T follicular helper cell (primary cell): ENCODE results near the gene ENSA.
A peak's percentile ranks its signal among the peaks of the same experiment; 100 is the strongest.
"Not testable (repeated sequence)": the region's sequence is repeated elsewhere in the genome, so short reads cannot be mapped to it uniquely, and the experiment has no call there.

Experiments used
- DNase-seq: peaks from one replicate; pipeline ENCODE4 v3.0.0-alpha.2; 2020; ENCODE audit warnings: low read depth

The ENSA gene

DNA sequence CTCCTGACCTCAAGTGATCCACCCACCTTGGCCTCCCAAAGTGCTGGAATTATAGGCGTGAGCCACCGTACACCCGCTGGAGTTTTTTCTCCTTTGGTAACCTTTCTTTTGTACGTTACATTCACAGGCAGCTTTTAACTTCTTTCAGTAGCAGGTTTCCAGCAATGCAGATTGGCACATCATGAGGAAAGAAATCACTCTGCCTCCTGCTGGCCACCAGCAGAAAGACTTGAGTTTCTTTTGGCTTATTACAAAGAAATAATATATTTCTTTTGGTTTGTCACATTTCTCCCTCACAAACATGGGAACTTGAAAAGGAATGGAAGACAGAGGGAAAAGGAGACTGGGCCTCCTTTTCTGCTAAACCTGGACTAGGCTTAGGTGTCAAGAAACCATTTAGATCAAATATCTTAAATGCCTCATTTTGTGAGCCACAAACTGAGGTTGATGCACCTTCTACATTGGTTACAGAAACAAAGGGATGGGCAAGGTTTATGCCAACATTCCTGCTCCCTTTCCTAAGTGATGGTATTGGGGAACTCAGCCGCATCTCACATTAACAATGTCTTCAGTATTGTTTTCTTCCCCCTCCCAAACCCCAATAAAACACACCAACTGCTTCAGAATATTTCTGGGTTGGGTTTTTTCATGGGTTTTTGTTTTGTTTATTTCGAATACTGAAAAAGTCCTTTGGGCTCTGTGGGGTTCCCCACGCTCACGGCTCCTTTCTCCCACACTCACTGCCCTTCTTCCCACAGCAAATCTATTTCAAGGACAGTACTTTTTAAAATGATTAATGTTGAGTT is 7.7 kb downstream of the ENSA start:
- peak; percentile 50 for DNase-seq

DNA sequence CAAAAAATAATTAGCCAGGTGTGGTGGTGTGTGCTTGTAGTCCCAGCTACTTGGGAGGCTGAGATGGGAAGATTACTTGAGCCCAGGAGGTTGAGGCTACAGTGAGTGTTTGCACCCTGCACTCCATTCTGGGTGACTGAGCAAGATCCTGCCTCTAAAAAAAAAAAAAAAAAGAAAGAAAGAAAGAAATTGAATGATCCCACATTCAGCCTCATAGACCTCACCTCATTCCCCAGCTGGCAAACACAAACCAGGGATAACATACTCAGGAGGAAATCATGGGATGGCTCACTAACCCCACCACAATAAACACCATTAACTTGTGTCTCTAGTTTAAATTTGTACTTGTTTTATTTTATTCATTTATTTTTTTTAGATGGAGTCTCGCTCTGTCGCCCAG is 8.5 kb downstream of the ENSA start:
- no peak for DNase-seq

DNA sequence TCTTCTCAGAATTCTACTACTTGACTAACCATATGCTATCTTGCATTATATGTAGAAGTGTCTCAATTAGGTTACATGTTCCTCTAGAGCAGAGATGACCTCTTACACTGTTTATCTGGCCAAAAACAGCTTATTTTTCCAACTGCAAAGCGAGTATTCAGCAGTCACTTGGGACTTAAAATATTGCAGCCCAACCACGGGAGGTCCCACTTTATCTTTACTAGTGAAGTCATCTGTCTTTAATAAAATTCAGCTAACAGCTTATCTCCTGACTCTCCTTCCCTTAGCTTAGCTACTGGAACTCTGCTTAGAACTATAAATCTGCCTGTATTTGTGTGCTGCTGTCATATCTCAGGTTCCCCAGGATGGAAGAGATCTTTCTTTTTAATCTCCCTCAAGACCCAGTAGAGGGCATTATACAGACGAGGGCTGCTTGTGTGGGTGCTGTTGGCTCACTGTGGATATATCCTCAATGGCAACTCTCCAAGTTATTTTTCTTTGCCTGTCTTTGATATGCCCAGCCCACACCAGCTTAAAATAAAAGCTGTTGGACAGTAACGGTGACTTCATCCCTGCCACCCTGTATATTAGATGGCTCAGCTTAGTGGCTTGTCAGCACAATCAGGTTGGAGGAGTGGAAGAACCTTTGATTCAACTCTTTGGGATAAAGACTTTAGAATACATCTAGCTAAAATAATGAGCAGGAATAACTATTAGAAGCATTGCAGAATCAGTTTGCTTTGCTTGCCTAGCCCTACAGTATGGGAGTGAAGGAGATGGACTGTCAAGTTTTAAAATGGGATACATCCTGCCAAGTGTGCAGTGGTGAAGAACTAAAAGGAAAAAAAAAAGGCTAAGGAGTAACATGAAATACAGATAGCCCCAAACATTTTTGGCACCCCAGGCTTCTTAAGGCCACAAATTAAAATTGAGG is 9.6 kb downstream of the ENSA start:
- no peak for DNase-seq

DNA sequence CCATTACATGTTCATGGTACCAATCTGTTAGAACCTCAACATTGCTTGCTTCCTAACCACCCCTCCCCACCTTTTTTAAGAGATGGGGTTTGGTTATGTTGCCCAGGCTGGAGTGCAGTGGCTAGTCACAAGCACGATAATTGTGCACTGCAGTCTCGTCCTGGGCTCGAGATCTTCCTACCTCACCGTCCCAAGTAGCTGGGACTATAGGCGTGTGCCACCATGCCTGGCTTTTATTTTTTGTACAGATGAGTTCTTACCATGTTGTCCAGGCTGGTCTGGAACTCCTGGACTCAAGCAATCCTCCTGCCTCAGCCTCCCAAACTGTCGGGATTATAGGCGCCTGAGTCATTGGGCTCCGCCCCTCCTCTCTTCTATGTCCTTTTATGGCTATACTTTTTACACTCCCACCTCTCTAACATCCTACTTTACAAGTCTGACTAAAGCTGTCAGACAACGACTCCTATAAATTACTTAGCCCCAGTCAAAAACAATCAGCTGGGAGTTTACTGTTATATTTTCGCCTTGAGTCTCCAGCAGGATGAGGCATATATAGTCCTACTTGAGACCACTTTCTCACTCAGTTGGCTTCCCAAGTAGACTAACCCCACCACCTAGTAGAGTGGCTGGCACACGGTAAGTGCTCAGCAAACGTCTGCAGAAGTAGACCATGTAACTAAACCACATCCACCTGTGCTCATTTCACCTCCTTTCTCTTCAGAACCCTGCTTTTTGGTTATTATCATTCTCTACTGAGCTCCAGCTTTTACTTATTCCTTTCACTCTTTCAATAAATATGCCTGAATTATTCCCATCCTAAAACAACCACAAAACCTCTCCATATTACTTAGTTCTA is 13.8 kb downstream of the ENSA start:
- no peak for DNase-seq

DNA sequence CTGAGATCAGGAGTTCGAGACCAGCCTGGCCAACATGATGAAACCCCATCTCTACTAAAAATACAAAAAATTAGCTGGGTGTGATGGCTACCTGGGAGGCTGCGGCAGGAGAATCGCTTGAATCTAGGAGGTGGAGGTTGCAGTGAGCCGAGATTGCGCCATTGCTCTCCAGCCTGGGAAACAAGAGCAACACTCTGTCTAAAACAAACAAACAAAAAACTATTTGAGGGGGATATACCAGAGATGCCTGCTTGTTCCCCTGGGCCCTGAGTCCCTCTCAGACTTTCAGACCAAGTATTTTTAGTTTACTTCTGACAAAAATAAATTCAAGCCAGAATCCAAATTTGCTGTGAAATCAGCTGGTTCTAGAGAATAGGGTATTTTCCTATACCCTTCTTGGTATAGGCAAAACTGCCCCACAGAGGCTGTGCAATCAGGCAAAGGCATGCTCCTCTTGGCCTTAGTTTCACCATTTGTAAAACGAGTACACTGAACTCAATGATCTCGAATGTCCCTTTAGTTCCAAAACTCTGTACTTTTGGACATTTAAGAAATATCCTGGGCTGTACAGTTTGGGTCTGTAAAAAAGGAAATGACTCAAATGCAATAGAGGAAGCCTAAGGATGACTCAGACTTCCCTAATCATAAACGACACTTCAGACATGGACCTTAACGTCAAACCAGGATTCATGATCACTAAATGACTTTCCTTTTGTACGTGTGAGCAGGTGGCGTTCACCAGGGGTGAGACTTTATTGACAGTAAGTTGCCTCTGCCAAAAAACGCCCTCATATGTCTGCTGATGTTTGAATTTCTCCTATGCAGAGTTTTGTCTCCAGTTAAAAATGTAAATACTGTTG is 16.1 kb downstream of the ENSA start:
- DNase-seq: peak; percentile 45

DNA sequence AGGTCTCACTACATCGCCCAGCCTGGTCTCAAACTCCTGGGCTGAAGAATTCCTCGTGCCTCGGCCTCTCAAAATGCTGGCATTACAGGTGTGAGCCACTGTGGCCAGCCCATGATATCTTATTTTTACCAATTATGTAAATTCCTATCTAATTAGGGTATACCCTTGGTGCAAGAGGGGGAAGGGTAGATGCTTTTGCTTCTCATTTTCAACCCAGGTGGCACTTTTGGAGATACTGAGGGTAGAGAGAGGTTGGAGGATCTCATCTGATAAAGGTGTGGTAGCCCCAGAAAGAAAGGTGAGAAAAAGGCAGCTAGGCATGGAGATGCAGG is 17.4 kb downstream of the ENSA start:
- no peak for DNase-seq

DNA sequence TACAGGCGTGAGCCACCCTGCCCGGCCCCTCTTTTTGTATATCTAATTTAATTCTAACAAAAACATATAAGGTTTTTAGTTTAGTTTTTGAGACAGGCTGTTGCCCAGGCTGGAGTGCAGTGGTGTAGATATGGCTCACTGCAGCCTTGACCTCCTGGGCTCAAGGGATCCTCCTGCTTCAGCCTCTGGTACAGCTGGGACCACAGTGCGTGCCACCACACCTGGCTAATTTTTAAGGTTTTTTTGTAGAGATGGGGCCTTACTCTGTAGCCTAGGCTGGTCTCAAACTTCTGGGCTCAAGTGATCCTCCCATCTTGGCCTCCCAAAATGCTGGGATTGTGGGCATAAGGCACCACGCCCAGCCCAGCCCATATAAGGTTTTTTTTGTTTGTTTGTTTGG is 18.8 kb downstream of the ENSA start:
- no peak for DNase-seq

DNA sequence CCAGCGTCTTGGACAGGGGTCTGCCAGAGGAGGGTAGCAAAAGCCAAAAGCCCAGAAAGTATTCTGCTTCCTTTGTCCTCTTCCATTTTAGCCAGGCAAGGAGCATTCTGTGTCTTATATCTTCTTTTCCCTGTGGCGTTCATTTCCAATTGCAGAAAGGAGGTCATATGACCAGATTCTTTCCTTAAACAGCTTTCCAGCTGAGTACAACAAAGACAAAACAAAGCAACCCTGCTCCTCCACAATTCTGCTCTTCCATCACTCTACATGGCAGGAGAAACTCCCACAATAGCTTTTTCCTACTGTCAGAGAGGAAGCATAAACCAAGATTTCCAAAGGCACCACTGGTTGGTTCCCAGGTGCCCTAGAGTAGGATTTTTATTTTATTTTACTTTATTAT is 19.7 kb downstream of the ENSA start:
- DNase-seq: no peak

DNA sequence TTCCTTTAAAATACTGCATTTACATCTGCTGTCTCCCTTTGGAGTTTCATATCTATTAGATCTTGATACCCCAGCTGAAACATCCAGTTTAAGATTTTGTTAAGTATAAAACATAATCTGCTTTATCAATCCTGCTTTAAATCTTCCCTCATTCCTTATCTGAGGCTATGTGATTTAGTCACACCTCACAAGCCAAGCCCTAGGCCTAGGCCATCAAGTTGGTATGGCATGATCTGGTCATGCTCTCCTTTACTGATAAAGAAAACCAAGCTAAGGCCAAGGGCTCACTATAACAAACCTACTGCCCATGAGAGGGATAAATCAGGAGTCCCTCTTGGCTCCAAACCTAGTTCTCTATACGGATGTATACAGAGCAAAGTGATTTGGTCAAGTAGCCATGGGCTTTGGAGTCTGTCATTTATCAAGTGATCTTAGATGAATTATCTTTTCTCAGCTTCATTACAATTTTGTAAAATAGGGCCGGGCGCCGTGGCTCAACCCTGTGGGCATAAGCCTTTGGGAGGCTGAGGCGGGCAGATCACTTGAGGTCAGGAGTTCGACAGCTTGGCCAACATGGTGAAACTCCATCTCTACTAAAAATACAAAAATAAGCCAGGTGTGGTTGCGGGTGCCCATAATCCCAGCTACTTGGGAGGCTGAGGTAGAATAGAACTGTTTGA is 22.8 kb downstream of the ENSA start:
- DNase-seq: no peak

DNA sequence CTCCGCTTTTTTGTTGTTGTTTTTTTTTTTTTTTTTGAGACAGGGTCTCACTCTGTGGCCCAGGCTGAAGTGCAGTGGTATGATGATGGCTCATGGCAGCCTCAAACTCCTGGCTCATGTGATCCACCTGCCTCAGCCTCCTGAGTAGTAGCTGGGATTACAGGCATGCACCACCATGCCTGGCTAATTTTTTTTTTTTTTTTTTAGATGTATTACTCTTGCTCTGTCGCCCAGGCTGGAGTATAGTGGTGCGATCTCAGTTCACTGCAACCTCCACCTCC is 24.0 kb downstream of the ENSA start:
- DNase-seq: not testable (repeated sequence)

DNA sequence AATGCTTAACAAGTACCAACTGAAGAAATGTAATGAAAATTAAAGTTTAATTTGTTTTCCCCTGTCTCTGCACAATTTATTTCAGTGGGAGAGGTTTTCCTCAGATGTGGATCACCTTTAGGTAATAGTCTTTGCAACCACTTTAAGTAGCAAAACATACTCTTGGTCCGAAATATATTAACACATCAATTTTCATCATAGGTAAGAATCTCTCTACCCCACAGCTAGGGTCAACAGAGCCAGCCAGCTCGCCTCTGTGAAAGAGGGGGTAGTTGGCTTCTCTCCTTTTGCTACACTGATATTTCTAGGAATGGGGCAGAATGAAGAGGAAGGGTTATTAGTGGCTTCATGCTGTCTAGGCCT is 25.2 kb downstream of the ENSA start:
- DNase-seq: no peak

DNA sequence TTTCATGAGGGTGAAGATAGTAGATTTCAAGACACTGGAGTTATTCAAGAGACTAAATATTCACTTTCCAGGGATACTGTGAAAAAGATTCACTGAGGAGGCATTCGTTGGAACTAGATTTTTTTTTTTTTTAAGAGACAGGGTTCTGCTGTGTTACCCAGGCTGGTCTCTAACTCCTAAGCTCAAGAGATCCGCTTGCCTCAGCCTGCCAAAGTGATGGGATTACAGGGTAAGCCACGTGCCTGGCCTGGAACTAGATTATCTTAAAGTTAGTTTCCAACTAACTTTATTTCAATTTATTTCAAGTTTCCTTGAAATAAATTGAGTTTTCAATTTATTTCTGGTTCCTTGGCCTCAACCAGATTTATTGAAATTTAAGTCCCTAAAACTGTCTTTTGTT is 25.7 kb downstream of the ENSA start:
- no peak for DNase-seq

DNA sequence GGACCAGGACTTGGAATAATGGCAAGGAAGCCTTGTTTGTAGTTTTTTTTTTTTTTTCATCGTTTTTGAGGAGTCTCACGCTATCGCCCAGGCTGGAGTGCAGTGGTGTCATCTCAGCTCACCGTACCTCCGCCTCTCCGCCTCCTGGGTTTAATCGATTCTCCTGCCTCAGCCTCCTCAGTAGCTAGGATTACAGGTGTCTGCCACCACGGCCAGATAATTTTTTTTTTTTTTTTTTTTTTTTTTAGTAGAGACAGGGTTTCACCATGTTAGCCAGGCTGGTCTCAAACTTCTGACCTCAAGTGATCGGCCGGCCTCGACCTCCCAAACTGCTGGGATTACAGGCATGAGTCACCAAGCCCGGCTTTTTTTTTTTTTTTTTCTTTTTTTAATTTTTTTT is 27.0 kb downstream of the ENSA start:
- DNase-seq: not testable (repeated sequence)

DNA sequence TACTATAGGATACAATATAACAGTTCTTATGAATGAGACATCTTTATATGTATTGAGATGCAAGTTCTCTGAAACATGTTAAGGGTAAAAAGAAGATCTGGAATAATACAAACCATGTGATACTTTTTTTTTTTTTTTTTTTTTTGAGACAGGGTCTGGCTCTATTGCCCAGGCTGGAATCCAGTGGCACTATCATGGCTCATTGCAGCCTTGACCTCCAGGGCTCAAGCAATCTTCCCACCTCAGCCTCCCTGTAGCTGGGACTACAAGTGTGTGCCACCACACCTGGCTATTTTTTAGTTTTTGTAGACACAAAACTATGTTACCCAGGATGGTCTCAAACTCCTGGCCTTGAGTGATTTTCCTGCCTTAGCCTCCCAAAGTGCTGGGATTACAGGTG is 27.9 kb downstream of the ENSA start:
- DNase-seq: no peak

DNA sequence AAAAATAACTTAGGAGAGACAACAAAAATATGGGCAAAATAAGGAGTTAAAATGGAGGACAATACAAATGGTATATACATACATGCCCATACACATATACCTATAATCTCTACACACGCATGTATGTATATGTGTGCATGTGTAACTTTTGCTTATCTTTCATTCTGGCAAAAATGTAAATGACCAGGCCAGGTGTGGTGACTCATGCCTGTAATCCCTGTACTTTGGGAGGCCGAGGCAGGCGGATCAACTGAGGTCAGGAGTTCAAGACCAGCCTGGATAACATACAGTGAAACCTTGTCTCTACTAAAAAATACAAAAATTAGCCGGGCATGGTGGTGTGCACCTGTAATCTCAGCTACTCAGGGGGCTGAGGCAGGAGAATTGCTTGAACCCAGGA is 31.1 kb downstream of the ENSA start:
- DNase-seq: not testable (repeated sequence)

DNA sequence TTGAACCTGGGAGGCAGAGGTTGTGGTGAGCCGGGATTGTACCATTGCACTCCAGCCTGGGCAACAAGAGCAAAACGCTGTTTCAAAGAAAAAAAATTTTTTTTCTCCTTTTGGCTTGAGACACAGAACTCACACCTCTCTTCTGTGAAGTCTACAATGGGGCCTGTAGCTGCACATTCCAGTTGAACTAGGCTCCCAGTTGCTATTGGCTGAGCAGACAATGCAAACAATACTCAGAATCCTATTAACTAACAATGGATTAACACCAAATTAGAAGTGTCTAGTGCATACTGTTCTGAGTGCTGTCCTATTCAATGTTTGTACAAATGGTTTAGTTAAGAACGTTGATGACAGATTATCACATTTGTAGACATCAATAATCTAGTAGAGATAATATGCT is 32.4 kb downstream of the ENSA start:
- DNase-seq: no peak

DNA sequence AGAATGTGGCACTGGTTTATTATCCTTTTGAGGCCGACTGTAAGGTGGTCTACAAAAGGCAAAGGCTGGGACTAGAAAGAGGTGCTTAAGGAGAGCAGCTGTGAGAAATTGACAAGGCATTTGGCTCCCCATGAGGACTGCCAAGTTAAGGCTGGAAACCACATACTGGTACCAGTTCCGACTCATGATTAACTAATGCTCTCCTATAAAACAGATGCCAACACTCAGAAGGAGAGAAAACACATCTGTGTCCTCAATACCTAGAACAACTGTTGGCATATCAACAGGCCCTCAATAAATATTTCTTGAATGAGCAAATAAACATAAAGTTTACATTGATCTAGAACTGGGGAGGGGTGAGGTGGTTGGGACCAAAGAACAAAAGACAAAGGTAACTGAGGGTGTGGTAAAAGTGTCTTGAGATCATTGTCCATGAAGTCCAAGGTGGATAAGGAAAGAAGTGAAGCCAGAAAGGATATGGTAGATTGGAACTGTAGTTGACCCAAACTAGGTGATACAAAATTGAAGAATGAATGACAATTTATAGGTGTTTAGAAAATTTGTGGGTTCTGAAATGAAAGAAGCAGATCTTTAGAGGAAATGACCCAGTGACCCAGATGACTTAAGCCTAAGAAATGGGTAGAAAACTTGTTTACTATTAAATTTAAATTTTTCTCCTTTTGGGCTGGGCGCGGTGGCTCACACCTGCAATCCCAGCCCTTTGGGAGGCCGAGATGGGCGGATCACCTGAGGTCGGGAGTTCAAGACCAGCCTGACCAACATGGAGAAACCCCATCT is 33.1 kb downstream of the ENSA start:
- no peak for DNase-seq

DNA sequence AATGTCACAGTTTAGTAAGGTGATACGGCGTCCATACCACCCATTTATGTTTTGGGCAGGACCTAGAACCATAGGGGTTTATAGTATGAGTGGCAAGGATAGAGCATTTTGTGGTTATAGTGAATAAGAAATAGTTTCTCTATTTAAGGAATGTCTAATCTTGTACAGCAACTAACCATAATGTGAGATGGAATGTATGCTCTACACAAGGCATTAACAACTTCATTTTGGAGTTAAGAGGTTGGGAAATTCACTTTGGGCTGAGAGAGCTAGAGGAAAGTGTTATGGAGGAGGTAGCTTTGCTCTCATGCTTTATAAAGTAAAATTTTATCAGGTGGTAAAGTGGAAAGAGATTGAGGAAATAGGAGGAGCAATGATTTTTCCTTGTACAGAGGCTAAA is 47.0 kb downstream of the ENSA start:
- no peak for DNase-seq

DNA sequence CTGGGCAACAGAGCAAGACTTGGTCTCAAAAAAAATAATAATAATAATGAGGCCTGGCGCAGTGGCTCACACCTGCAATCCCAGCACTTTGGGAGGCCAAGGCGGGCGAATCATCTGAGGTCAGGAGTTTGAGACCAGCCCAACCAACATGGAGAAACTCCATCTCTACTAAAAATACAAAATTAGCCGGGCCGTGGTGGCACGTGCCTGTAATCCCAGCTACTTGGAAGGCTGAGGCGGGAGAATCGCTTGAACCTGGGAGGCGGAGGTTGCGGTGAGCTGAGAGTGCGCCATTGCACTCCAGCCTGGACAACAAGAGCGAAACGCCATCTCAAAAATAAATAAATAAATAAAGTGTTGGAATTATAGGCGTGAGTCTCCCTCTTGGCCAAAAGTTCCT is 47.5 kb downstream of the ENSA start:
- DNase-seq: not testable (repeated sequence)

DNA sequence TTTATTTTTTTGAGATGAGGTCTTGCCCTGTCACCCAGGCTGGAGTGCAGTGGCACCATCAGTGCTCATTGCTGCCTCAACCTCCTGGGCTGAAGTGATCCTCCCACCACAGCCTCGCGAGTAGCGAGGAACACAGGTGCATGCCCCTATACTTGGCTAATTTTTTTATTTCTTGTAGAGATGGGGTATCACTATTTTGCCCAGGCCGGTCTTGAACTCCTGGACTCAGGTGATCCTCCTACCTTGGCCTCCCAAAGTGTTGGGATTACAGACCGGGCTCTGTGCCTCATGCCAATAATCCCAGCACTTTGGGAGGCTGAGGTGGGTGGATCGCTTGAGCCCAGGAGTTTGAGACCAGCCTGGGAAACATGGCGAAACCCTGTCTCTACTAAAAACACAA is 48.0 kb downstream of the ENSA start:
- not testable (repeated sequence) for DNase-seq
